Neuronal stem cell (in vitro differentiated cells): ENCODE results near the gene CENPP.

Experiments
- DNase-seq: peaks from one replicate; pipeline ENCODE4 v3.0.0-alpha.2; 2013; ENCODE audit warnings: low spot score
- H2AFZ ChIP-seq: one replicate; pipeline ENCODE4 v1.6.1; 2013; ENCODE audit warnings: mild to moderate bottlenecking, low read length, inconsistent platforms
- H2AK5ac ChIP-seq: 2 replicates; pipeline ENCODE4 v1.6.1; 2013; ENCODE audit warnings: low read depth, mild to moderate bottlenecking, inconsistent platforms, low read length, moderate library complexity, mixed read lengths
- H2BK120ac ChIP-seq: 2 replicates; pipeline ENCODE4 v1.6.1; 2013; ENCODE audit warnings: low read depth, mild to moderate bottlenecking, inconsistent platforms, low read length, moderate library complexity, mixed read lengths
- H2BK12ac ChIP-seq: one replicate; pipeline ENCODE4 v1.6.1; 2013; ENCODE audit warnings: low read length, inconsistent platforms
- H2BK15ac ChIP-seq: 2 replicates; pipeline ENCODE4 v1.6.1; 2013; ENCODE audit warnings: mild to moderate bottlenecking, low read length, inconsistent platforms, mixed read lengths
- H2BK5ac ChIP-seq: one replicate; pipeline ENCODE4 v1.6.1; 2013; ENCODE audit warnings: inconsistent platforms, mild to moderate bottlenecking, low read length, moderate library complexity
- H3K14ac ChIP-seq: one replicate; pipeline ENCODE4 v1.6.1; 2013; ENCODE audit warnings: low read length, inconsistent platforms
- H3K18ac ChIP-seq: 2 replicates; pipeline ENCODE4 v1.6.1; 2013; ENCODE audit warnings: low read length, inconsistent platforms
- H3K23ac ChIP-seq: 2 replicates; pipeline ENCODE4 v1.6.1; 2013; ENCODE audit warnings: low read depth, mild to moderate bottlenecking, mixed read lengths, low read length, inconsistent platforms; ENCODE audit not compliant: poor library complexity
- H3K27ac ChIP-seq: replicated peaks from 3 replicates; pipeline ENCODE4 v1.5.1; 2013; ENCODE audit warnings: low read length, inconsistent platforms
- H3K27me3 ChIP-seq, 3 experiments: 2 replicates each; pipeline ENCODE4 v1.6.1; 2013; ENCODE audit warnings: low read length in 3 of 3, mild to moderate bottlenecking in 2 of 3, inconsistent platforms in 1 of 3, low read depth in 1 of 3, mixed read lengths in 1 of 3, moderate library complexity in 1 of 3; ENCODE audit not compliant: control insufficient read depth in 3 of 3, insufficient read depth in 3 of 3
- H3K36me3 ChIP-seq, 2 donors: replicated peaks in 1 of 2; 2 replicates each; pipeline ENCODE4 v1.6.1; 2013; ENCODE audit warnings: low read length in 2 of 2; ENCODE audit not compliant: control insufficient read depth in 2 of 2, insufficient read depth in 2 of 2
- H3K4ac ChIP-seq: 2 replicates; pipeline ENCODE4 v1.6.1; 2013; ENCODE audit warnings: inconsistent platforms, mild to moderate bottlenecking, low read length, moderate library complexity
- H3K4me1 ChIP-seq, 2 donors: 1 replicate in 1 of 2; 2 replicates in 1 of 2; pipeline ENCODE4 v1.6.1; 2013; ENCODE audit warnings: low read length in 2 of 2, low read depth in 1 of 2; ENCODE audit not compliant: control insufficient read depth in 2 of 2, insufficient read depth in 1 of 2
- H3K4me2 ChIP-seq: one replicate; pipeline ENCODE4 v1.6.1; 2013; ENCODE audit warnings: mild to moderate bottlenecking, low read length, inconsistent platforms; ENCODE audit not compliant: insufficient read depth, poor library complexity, severe bottlenecking
- H3K4me3 ChIP-seq, 2 donors: 2 replicates each; pipeline ENCODE4 v1.5.1; 2013; ENCODE audit warnings: low read length in 2 of 2, mild to moderate bottlenecking in 2 of 2, inconsistent platforms in 1 of 2, moderate library complexity in 1 of 2
- H3K79me1 ChIP-seq: one replicate; pipeline ENCODE4 v1.6.1; 2013; ENCODE audit warnings: low read depth, mild to moderate bottlenecking, inconsistent platforms, low read length, moderate library complexity
- H3K9ac ChIP-seq: one replicate; pipeline ENCODE4 v1.6.1; 2013; ENCODE audit warnings: mild to moderate bottlenecking, low read depth, low read length, inconsistent platforms; ENCODE audit not compliant: poor library complexity
- H3K9me3 ChIP-seq, 2 donors: replicated peaks in 1 of 2; 2 replicates each; pipeline versions ENCODE3 to v1.6.1; 2013; ENCODE audit warnings: low read length in 2 of 2, mild to moderate bottlenecking in 2 of 2, inconsistent platforms in 1 of 2, low read depth in 1 of 2, mixed read lengths in 1 of 2, moderate library complexity in 1 of 2; ENCODE audit not compliant: control insufficient read depth in 2 of 2, insufficient read depth in 1 of 2
- H4K8ac ChIP-seq: one replicate; pipeline ENCODE4 v1.6.1; 2013; ENCODE audit warnings: low read depth, mild to moderate bottlenecking, inconsistent platforms, low read length, moderate library complexity
- H4K91ac ChIP-seq: one replicate; pipeline ENCODE4 v1.6.1; 2013; ENCODE audit warnings: low read length, low read depth, mild to moderate bottlenecking, inconsistent platforms; ENCODE audit not compliant: poor library complexity
- WGBS, 2 donors: extraction: QIAGEN DNeasy Blood & Tissue Kit; methylation state at CpG; one replicate each; pipeline ENCODE4 v1.1.7; 2013; ENCODE audit warnings: missing lambda C conversion rate in 2 of 2, mixed read lengths in 1 of 2; ENCODE audit not compliant: insufficient read length in 2 of 2, insufficient replicate concordance in 1 of 2; ENCODE audit errors: extremely low coverage in 2 of 2; 5-methylcytosine and 5-hydroxymethylcytosine counted together

The CENPP gene

DNA sequence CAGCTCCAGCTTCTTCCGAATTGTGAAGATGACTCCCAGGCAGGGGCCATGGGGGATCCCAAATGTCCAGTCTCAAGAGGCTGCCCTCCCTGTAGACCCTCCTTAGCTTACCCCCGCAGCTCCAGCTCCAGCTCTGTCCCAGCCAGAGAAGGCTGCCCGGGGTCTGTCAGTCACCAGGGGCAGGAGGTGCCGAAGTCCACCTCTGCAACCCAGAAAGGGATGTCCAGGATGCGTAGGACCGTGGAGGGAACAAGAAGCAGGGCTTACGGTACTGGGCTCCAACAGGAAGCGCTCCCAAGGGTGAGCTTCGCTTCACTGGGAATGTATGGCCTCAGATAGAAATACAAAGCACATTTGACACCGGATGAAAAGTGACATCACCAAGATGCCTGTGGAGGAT, 338.2 kb downstream of the CENPP start:
- peaks cover 14% of the 10 kb centered on the region for H3K79me1 ChIP-seq
- H3K23ac ChIP-seq: no peak overlapping the region
- H3K18ac ChIP-seq: no peak overlapping the region
- H2BK120ac ChIP-seq: no peak overlapping the region
- H2AFZ ChIP-seq: no peak overlapping the region
- no peak overlapping the region for H4K91ac ChIP-seq
- no CpG with 5 or more reads among the region's 10 CpGs for WGBS, 2 donors
- no peaks in the 10 kb centered on the region for H3K9me3 ChIP-seq
- H3K27ac ChIP-seq: no peak overlapping the region
- H3K36me3 ChIP-seq: peaks cover 2 to 19% of the 10 kb centered on the region in 2 donors
- no peak overlapping the region for H3K14ac ChIP-seq
- no peak overlapping the region for H4K8ac ChIP-seq
- no peak overlapping the region for H2BK12ac ChIP-seq
- no peak overlapping the region for H2AK5ac ChIP-seq
- no peak overlapping the region for H3K9ac ChIP-seq
- peak overlapping the region in 1 of 2 donors; percentile 8 for H3K4me3 ChIP-seq
- no peak overlapping the region for H2BK15ac ChIP-seq
- H3K27me3 ChIP-seq: no peaks in the 10 kb centered on the region
- no peak overlapping the region for H3K4me2 ChIP-seq
- DNase-seq: no peak
- H3K4ac ChIP-seq: no peak overlapping the region
- H3K4me1 ChIP-seq: peaks cover 16 to 18% of the 10 kb centered on the region in 2 donors
- H2BK5ac ChIP-seq: no peak overlapping the region

DNA sequence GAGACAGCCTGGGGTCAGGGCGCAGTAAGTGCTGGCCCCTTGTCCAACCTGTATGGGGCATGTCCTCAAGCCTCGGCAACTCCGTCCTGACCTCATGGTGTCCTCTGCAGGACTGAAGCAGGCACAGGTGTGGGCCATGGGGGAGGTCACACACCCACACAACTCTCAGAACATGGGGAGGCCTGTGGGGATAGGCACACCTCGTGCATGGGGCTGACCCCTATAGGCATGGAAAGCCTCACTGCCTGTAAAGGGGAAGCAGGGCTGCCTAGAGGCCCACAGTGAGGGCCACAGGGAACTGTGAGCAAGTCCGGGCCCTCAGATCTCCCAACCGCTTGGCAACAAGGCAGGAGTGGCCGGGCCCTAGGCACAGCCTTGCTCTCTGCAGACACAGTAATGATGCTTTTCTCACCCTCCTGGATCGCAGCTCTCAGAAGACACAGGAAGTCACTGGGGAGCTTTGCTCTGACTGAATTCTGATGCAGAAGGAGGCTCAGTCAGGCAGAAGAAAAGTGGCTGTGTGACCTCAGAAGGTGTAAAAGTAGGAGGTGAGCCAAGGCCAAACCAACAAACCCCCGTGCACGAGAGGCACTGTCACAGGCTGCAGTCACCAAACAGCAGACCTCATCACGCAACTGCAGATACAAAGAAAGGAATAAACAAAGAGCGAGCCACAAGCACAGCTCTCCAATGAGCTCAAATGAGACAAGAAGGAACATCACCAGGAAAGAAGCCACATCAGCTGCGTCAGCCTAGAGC, 338.8 kb downstream of the CENPP start:
- Histone ChIP-seq H3K4me2 (no peak overlapping the region), H2AFZ (no peak overlapping the region), H3K4me1 (peaks cover 15 to 19% of the 10 kb centered on the region in 2 donors), H3K27ac (no peak overlapping the region), H3K14ac (no peak overlapping the region), H3K9ac (no peak overlapping the region), H2BK5ac (no peak overlapping the region), H2AK5ac (no peak overlapping the region), H3K9me3 (no peaks in the 10 kb centered on the region), H3K36me3 (peaks cover 2 to 19% of the 10 kb centered on the region in 2 donors), H2BK120ac (no peak overlapping the region), H4K91ac (no peak overlapping the region), H3K23ac (no peak overlapping the region), H3K4me3 (peak overlapping the region in 1 of 2 donors; percentile 8), H3K18ac (no peak overlapping the region), H2BK12ac (no peak overlapping the region), H3K79me1 (peaks cover 19% of the 10 kb centered on the region), H3K27me3 (no peaks in the 10 kb centered on the region), H2BK15ac (no peak overlapping the region), H4K8ac (no peak overlapping the region), H3K4ac (no peak overlapping the region)
- no peak for DNase-seq
- WGBS, 2 donors: no CpG with 5 or more reads among the region's 13 CpGs

DNA sequence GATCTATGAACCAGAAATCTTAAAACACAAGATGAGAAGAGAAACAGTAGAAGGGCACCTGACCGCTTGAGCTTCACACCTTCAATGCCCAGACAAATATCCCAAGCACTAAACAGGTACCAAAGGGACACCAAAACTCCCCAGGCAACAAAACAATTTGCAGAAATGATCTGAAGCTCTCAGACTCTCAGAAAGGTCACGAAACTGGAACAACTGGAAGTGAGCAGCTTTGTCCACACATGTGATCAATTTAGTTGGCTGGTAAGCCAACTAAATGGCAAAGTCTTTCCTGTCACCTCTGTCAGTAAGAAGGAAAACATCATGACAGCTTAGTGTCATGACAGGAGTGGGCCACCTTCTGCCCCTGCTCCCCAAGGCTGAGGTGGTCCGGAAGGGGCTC, 340.1 kb downstream of the CENPP start:
- Histone ChIP-seq H4K8ac (no peak overlapping the region), H3K27ac (no peak overlapping the region), H3K18ac (no peak overlapping the region), H2BK120ac (no peak overlapping the region), H3K4me2 (no peak overlapping the region), H3K79me1 (peaks cover 19% of the 10 kb centered on the region), H3K4ac (no peak overlapping the region), H3K9me3 (no peaks in the 10 kb centered on the region), H3K36me3 (peaks cover 2 to 19% of the 10 kb centered on the region in 2 donors), H3K9ac (no peak overlapping the region), H3K27me3 (no peaks in the 10 kb centered on the region), H3K4me1 (peaks cover 12% of the 10 kb centered on the region in 2 donors), H3K4me3 (no peak overlapping the region), H3K23ac (no peak overlapping the region), H2AFZ (no peak overlapping the region), H2AK5ac (no peak overlapping the region), H2BK15ac (no peak overlapping the region), H4K91ac (no peak overlapping the region), H2BK5ac (no peak overlapping the region), H2BK12ac (no peak overlapping the region), H3K14ac (no peak overlapping the region)
- WGBS, 2 donors: no CpG with 5 or more reads among the region's 3 CpGs
- DNase-seq: no peak

DNA sequence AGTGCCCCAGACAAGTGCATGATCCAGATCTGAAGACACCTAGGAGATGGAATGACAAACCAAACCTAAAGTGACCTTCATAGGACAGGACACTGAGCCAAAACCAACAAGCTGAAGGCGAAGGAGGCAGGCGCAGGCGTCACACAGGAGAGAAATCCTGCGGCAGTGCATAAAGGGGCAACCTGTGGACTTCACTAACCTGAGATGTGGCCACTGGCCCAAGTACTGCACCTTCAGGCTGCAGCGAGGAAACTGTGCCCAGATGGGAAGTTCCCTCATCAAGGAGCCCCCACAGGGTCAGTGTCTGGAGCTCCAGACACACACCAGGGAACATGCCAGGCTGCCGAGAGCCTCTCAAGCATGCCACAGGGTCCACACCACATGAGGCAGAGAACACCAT, 340.5 kb downstream of the CENPP start:
- no peak overlapping the region for H2AFZ ChIP-seq
- H3K9ac ChIP-seq: no peak overlapping the region
- H3K4me2 ChIP-seq: no peak overlapping the region
- H4K91ac ChIP-seq: no peak overlapping the region
- no peak overlapping the region for H3K27ac ChIP-seq
- no peaks in the 10 kb centered on the region for H3K27me3 ChIP-seq
- H3K23ac ChIP-seq: no peak overlapping the region
- H3K4ac ChIP-seq: no peak overlapping the region
- H2BK120ac ChIP-seq: no peak overlapping the region
- H3K4me1 ChIP-seq: peaks cover 13 to 14% of the 10 kb centered on the region in 2 donors
- peaks cover 2 to 19% of the 10 kb centered on the region in 2 donors for H3K36me3 ChIP-seq
- H2BK15ac ChIP-seq: no peak overlapping the region
- H3K4me3 ChIP-seq: no peak overlapping the region
- H3K14ac ChIP-seq: no peak overlapping the region
- WGBS, 2 donors: no CpG with 5 or more reads among the region's 6 CpGs
- no peaks in the 10 kb centered on the region for H3K9me3 ChIP-seq
- no peak overlapping the region for H3K18ac ChIP-seq
- no peak overlapping the region for H2AK5ac ChIP-seq
- no peak overlapping the region for H2BK12ac ChIP-seq
- H2BK5ac ChIP-seq: no peak overlapping the region
- no peak overlapping the region for H4K8ac ChIP-seq
- no peak for DNase-seq
- H3K79me1 ChIP-seq: peaks cover 17% of the 10 kb centered on the region
